ENCODE measurements around the gene SAFB.

Gene SAFB

DNA sequence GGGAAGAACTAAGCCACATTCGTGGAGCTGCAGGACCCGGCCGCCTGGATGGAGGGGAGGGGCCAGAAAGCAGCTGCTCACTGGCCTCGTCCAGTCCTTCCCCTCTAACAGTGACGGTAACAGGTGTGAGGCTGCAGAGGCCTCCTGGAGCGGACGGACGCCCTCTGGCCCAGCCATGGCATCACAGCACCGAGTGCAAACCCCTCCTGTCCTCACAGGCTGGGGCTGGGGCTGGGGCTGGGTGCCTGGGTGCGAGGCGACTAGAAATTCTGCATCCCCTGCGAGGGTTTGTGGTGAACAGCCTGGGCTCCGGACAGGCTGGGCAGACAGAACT lies 53.9 kb downstream of the SAFB start:
- Histone ChIP-seq H3K9me2 (replicated peaks; ENCODE audit: low read depth, low read length) (no peaks in the 10 kb centered on the region), H2AFZ (ENCODE audit: low read length) (no peak overlapping the region), H4K20me1 (ENCODE audit: insufficient read depth, low read length, poor library complexity, severe bottlenecking) (no peaks in the 10 kb centered on the region), H3K36me3 (ENCODE audit: insufficient read depth, low read length) (no peaks in the 10 kb centered on the region), H3K79me2 (ENCODE audit: insufficient read depth, low read length) (peaks cover 7% of the 10 kb centered on the region; the same call in 1 of the 2 replicates), H3K4me1 (ENCODE audit: insufficient read depth, low read length, poor library complexity, severe bottlenecking) (no peaks in the 10 kb centered on the region), H3K27me3 (ENCODE audit: insufficient read depth, low read length, poor library complexity, severe bottlenecking) (no peaks in the 10 kb centered on the region), H3K9ac (ENCODE audit: low read depth, low read length, poor library complexity, severe bottlenecking) (no peak overlapping the region), H3K4me2 (ENCODE audit: low read depth, low read length, poor library complexity, severe bottlenecking) (no peak overlapping the region), H3K9me3 (ENCODE audit: insufficient read depth, low read depth, low read length) (no peaks in the 10 kb centered on the region), H3F3A (ENCODE audit: low read depth) (no peaks in the 10 kb centered on the region), H3K4me3 (ENCODE audit: low read length, poor library complexity, severe bottlenecking) (no peak overlapping the region)
- TF ChIP-seq, protein P1, sequence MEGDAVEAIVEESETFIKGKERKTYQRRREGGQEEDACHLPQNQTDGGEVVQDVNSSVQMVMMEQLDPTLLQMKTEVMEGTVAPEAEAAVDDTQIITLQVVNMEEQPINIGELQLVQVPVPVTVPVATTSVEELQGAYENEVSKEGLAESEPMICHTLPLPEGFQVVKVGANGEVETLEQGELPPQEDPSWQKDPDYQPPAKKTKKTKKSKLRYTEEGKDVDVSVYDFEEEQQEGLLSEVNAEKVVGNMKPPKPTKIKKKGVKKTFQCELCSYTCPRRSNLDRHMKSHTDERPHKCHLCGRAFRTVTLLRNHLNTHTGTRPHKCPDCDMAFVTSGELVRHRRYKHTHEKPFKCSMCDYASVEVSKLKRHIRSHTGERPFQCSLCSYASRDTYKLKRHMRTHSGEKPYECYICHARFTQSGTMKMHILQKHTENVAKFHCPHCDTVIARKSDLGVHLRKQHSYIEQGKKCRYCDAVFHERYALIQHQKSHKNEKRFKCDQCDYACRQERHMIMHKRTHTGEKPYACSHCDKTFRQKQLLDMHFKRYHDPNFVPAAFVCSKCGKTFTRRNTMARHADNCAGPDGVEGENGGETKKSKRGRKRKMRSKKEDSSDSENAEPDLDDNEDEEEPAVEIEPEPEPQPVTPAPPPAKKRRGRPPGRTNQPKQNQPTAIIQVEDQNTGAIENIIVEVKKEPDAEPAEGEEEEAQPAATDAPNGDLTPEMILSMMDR (conservative IDR thresholded peaks at IDR 0.05; ENCODE audit: low read length), result no peak
- TF ChIP-seq EZH2phosphoT487 (IDR thresholded peaks at IDR 0.05; ENCODE audit: borderline replicate concordance), result no peak

DNA sequence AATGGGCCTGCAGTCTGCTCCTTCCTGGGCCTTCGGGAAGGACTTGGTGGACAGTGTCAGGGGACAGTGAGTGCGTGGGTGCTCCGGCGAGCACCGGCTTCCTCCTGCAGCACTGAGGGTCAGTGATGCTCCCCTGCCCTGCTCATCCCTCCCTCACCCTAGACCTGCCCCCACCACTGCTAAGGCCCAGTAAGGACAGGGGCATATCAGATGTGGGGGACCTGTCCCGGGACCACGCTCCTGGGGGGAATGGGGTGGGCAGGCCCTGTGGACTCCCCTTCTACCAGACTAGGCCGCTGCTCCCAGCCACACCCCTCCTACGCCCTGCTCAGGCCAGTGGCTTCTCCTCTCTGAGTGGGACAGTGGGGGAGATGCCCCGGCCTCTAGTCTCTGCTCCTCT lies 54.3 kb downstream of the SAFB start:
- Histone ChIP-seq H2AFZ (ENCODE audit: low read length) (no peak overlapping the region), H3K4me1 (ENCODE audit: insufficient read depth, low read length, poor library complexity, severe bottlenecking) (no peaks in the 10 kb centered on the region), H3K4me3 (ENCODE audit: low read length, poor library complexity, severe bottlenecking) (no peak overlapping the region), H3K27me3 (ENCODE audit: insufficient read depth, low read length, poor library complexity, severe bottlenecking) (no peaks in the 10 kb centered on the region), H3K79me2 (ENCODE audit: insufficient read depth, low read length) (peaks cover 7% of the 10 kb centered on the region; the same call in 1 of the 2 replicates), H3K9me3 (ENCODE audit: insufficient read depth, low read depth, low read length) (no peaks in the 10 kb centered on the region), H3F3A (ENCODE audit: low read depth) (no peaks in the 10 kb centered on the region), H3K4me2 (ENCODE audit: low read depth, low read length, poor library complexity, severe bottlenecking) (no peak overlapping the region), H3K9me2 (replicated peaks; ENCODE audit: low read depth, low read length) (no peaks in the 10 kb centered on the region), H4K20me1 (ENCODE audit: insufficient read depth, low read length, poor library complexity, severe bottlenecking) (no peaks in the 10 kb centered on the region), H3K9ac (ENCODE audit: low read depth, low read length, poor library complexity, severe bottlenecking) (no peak overlapping the region), H3K36me3 (ENCODE audit: insufficient read depth, low read length) (no peaks in the 10 kb centered on the region)
- TF ChIP-seq, protein P1 (conservative IDR thresholded peaks at IDR 0.05; ENCODE audit: low read length), result no peak
- TF ChIP-seq EZH2phosphoT487 (IDR thresholded peaks at IDR 0.05; ENCODE audit: borderline replicate concordance), result no peak

DNA sequence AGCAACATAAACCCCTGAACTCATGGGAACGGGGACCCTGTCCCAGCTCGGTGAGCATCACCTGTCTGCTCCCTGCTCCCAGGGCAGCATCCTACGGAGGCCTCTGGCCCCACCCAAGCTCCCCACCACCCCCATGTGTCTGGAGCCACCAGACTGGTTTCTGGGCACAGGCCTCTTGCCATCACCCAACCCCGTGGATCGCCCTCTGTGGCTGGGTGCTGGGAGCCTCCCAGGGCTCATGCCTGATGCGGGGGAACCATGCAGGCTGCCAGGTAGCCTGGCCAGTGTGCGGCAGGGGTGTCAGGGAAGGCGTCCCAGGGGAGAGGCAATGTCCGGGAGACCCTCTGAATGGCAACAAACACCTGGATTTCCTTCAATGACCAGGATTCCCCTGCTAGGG lies 54.7 kb downstream of the SAFB start:
- H3K4me1 ChIP-seq (ENCODE audit: insufficient read depth, low read length, poor library complexity, severe bottlenecking), result no peaks in the 10 kb centered on the region
- no peaks in the 10 kb centered on the region for H3K27me3 ChIP-seq (ENCODE audit: insufficient read depth, low read length, poor library complexity, severe bottlenecking)
- H2AFZ ChIP-seq (ENCODE audit: low read length), result no peak overlapping the region
- no peaks in the 10 kb centered on the region for H3K9me2 ChIP-seq (replicated peaks; ENCODE audit: low read depth, low read length)
- no peaks in the 10 kb centered on the region for H3F3A ChIP-seq (ENCODE audit: low read depth)
- H3K9ac ChIP-seq (ENCODE audit: low read depth, low read length, poor library complexity, severe bottlenecking), result no peak overlapping the region
- no peaks in the 10 kb centered on the region for H3K36me3 ChIP-seq (ENCODE audit: insufficient read depth, low read length)
- peaks cover 7% of the 10 kb centered on the region; the same call in 1 of the 2 replicates for H3K79me2 ChIP-seq (ENCODE audit: insufficient read depth, low read length)
- H4K20me1 ChIP-seq (ENCODE audit: insufficient read depth, low read length, poor library complexity, severe bottlenecking), result no peaks in the 10 kb centered on the region
- TF ChIP-seq, protein P1 (conservative IDR thresholded peaks at IDR 0.05; ENCODE audit: low read length), result no peak
- TF ChIP-seq EZH2phosphoT487 (IDR thresholded peaks at IDR 0.05; ENCODE audit: borderline replicate concordance), result no peak
- no peaks in the 10 kb centered on the region for H3K9me3 ChIP-seq (ENCODE audit: insufficient read depth, low read depth, low read length)
- no peak overlapping the region for H3K4me2 ChIP-seq (ENCODE audit: low read depth, low read length, poor library complexity, severe bottlenecking)
- no peak overlapping the region for H3K4me3 ChIP-seq (ENCODE audit: low read length, poor library complexity, severe bottlenecking)

Data from Loucy (cell line).